ENCODE data around the gene SLX9.

GRCh38 chr21:45018131-45019075 lies 78.6 kb downstream of the SLX9 start:
- TF ChIP-seq CTCF (IDR thresholded peaks at IDR 0.05) (no peak), EP300 (IDR thresholded peaks at IDR 0.05) (no peak)

Data from sigmoid colon (tissue), 4 donors.